ENCODE measurements around the gene RARA.
A peak's percentile ranks its signal among the peaks of the same experiment; 100 is the strongest.

RARA gene

GRCh38 chr17:40309031-40309948 lies at the start of gene RARA:
Gene RARA (plus strand): TSS chr17:40309180. CDS start chr17:40331219, 22,039 bp downstream.
- DNase-seq (ENCODE audit: insufficient read length, low spot score) (no peak), FAIRE-seq (peak; percentile 76)

DNA sequence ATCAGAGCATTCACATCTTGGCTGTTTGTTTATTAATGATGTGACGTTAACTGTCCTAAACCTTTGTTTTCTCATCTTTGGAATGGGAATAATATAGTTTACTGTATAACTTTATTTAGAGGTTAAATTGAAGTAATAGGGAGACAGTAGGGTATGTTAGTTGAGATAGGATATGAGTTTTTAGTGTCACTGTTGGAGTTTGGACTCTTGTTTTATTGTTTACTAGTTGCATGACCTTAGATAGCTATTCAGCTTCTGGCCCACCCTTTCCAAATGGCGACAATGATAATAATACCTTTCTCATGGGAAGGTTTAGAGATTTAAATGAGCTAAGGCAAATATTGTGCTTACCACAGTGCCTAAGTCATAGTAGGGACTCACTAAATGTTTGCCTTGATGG lies 49.5 kb upstream of the RARA start:
- DNase-seq (ENCODE audit: insufficient read length, low spot score) (no peak), FAIRE-seq (no peak)

GRCh38 chr17:40260528-40260927 lies 48.5 kb upstream of the RARA start:
- DNase-seq (ENCODE audit: insufficient read length, low spot score) (no peak), FAIRE-seq (no peak)

- no peak for DNase-seq (ENCODE audit: insufficient read length, low spot score)
- FAIRE-seq = no peak
Measured at GRCh38 chr17:40264458-40265185, 44.4 kb upstream of the RARA start.

GRCh38 chr17:40265337-40265736 lies 43.6 kb upstream of the RARA start:
- FAIRE-seq (no peak), DNase-seq (ENCODE audit: insufficient read length, low spot score) (no peak)

DNA sequence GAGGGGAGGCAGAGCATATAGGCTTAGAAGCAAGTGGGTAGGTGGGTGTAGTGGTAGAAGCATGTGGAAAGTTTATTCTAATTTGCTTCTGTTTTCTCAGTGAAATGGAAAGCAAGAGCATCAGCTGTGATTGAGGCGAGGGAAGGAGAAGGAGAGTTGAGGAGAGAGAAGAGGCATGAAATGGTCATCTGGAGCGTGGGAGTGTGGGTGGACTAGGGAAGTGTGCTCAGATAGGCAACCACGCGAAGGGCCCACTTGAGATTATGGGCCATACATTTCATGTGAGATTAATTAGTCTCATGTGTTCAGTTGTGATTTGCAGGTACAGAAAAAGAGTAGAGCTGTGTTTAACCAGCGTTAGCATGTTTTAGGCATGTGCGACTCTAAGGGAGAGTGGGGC lies 42.1 kb upstream of the RARA start:
- FAIRE-seq (no peak), DNase-seq (ENCODE audit: insufficient read length, low spot score) (no peak)

DNA sequence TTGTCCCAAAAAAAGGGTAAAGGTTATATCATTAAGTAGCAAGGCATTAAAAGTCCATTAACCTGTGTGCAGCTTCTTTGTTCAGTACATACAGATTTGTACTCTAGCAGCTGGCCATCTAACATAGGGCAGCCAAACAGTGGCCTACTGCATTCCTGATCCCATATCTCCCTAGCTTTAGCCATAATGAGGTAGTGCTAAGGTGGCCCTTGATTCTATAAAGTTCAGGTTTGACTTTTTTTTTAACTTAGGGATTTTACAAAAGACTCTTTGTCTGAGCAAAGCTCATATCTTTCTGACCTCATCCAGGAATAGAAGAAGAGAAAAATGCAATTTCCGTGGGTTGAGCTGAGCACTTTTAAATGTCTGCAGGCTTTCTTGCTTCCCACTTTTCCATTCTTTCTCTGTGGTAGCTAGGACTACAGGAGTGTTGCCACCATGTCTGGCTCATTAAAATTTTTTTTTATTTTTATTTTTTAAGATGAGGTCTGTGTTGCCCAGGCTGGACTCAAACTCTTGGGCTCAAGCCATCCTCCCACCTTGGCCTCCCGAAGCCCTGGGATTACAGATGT lies 40.8 kb upstream of the RARA start:
- DNase-seq (ENCODE audit: insufficient read length, low spot score) = no peak
- FAIRE-seq = no peak

DNA sequence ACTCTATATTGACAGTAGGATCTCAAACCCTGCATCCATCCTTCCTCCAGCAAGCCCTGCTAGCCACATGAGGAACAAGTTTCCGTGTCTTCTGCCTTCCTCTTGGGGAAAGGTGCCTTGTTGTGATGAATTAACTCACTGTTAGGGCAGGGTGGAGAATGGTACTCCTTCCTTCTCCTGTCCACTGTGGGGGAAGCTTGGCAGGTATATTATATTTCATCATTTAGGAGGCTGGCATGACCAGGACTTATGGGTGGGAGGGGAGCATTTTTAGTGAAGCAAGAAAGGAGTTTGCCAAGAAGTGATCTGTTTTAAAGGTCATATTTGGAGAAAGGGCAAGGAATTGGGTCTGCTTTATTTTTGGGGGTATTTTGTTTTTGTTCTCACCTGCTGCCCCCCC lies 30.6 kb upstream of the RARA start:
- FAIRE-seq = no peak
- DNase-seq (ENCODE audit: insufficient read length, low spot score) = no peak

DNA sequence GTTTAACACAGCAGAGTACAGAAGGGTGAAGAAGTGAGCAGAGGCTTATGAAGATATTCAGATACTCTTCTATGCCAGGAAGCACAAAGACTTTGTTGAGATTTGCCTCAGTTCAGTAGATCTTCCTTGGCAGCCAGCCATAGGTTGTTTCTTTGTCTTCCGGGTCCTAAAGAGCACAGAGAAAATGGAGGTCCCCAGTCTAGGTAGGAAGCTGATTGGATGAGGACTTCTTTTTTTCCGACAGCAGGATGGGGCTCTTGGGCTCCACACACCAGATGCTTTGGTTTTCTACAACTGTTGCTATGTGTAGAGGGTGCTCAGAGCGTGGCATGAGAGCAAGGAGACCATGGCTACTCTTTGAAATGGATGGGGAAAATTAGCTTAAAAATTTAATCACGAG lies 29.6 kb upstream of the RARA start:
- DNase-seq (ENCODE audit: insufficient read length, low spot score) (no peak), FAIRE-seq (no peak)

- DNase-seq (ENCODE audit: insufficient read length, low spot score) (no peak), FAIRE-seq (no peak)
Measured at GRCh38 chr17:40281663-40282062, 27.3 kb upstream of the RARA start.

GRCh38 chr17:40283662-40284061 lies 25.3 kb upstream of the RARA start:
- DNase-seq (ENCODE audit: insufficient read length, low spot score) (no peak), FAIRE-seq (no peak)

DNA sequence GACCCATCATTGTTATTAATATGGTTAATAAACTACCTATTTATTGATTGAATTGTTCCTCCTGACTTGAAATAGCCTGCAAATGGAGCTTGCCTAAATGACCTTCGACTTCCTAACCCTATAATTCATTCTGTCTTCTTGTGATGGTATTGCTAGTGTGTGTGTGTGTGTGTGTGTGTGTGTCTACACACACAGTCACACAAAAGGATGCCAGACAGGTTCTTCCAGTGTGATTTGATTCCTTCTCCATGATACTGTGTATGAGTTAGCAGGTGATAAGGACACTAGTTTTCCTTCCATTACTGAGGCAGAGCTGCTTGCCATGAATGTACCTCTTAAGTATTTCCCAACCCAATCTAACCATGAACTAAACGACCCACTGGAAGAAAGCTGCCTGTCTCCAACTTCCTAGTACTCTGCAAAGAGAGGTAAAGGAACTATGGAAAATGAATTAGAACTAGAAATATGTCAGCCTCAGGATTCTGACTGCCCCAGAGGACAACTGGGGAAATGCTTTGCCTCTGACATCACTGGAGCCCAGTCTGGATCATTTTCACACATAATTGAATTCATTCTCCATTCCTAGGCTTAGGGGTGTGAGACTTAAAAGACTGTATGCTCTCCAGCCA lies 24.8 kb upstream of the RARA start:
- DNase-seq (ENCODE audit: insufficient read length, low spot score) (no peak), FAIRE-seq (no peak)

GRCh38 chr17:40286473-40286872 lies 22.5 kb upstream of the RARA start:
- DNase-seq (ENCODE audit: insufficient read length, low spot score) = no peak
- FAIRE-seq = no peak

DNA sequence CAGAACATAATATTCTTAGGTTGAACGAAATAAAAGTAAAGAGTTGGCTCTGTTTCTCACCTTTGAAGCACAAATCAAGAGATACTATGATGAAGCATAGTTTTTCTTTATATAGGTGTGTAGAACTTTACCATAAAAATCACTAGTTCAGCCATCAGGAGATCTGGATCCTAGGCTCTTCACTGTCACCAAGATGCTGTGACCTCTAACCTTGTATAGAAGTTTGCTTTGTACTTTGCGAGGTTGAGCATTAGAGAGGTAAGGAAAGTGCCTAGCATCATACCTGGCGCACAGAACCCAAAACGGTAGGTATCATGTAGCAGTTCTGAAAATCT lies 21.9 kb upstream of the RARA start:
- no peak for FAIRE-seq
- DNase-seq (ENCODE audit: insufficient read length, low spot score) = no peak

DNA sequence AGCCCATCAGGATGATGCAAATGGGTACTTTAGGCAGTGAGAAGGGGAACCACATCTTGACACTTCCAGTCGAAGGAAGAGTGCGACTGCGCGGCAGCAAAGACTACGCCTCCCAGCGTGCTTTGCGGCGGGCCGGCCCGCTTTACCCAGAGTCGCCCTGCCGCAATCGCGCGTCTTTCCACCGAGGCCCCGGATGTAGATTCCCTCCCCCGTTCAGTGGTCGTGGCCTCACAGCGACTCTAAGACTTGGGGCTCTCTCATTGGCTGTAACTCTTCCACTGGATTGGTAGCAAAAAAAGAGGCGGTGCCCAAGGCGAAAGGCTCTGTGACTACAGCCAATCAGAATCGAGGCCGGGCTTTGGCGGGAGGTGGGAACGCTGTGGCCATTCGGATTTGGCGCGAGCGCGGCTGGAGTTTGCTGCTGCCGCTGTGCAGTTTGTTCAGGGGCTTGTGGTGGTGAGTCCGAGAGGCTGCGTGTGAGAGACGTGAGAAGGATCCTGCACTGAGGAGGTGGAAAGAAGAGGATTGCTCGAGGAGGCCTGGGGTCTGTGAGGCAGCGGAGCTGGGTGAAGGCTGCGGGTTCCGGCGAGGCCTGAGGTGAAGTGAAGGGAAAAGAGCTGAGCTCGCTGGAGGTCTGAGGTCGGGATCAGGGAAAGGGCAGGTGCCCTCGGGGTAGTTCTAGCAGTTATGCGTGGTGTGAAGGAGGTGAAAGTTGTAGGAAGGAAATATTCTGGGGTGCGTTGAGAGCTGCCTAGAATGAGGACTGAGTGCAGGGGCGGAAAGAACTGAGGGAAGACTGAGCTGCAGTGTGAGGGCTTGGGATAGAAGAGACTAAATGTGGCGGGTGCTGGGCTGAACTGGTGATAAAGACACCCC lies 21.2 kb upstream of the RARA start, which contains the start of gene CDC6:
TSS of gene CDC6 (plus strand) at position 386 of the 876 bp plus-strand sequence. CDS start 1,542 bp downstream, outside the sequence.
- DNase-seq (ENCODE audit: insufficient read length, low spot score) (peak; percentile 88), FAIRE-seq (peak; percentile 97)

DNA sequence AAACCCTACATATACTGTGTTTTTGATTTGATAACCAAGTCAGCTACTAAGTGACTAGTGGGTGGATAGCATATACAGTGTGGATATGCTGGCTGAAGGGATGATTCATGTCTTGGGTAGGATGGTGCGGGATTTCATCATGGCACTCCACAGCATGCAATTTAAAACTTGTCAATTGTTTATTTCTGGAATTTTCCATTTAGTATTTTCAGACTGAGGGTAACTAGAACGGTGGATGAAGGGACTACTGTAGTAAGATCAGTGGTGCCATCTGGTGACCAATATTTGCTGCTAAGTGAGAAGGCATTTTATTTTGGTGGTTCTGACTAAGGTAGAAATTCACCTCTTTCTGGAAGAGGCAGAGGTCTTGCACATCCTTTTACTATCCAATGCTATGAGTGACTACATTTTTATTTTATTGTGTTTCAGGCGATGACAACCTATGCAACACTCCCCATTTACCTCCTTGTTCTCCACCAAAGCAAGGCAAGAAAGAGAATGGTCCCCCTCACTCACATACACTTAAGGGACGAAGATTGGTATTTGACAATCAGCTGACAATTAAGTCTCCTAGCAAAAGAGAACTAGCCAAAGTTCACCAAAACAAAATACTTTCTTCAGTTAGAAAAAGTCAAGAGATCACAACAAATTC lies 18.2 kb upstream of the RARA start:
- FAIRE-seq (no peak), DNase-seq (ENCODE audit: insufficient read length, low spot score) (no peak)

- FAIRE-seq = no peak
Measured at GRCh38 chr17:40291281-40291664, 17.7 kb upstream of the RARA start.

DNA sequence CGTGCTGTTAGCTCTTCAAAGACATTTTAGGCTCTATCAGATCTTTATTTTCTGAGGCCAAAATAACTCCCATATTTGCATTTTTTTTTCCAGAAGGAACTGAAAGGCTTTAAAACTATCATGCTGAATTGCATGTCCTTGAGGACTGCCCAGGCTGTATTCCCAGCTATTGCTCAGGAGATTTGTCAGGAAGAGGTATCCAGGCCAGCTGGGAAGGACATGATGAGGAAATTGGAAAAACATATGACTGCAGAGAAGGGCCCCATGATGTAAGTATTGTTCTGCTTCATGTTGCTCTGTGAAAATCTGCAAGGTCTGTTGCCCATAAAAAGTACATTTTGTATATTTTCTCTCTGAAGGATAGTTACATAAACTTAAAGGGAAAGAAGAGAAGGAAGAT lies 15.6 kb upstream of the RARA start:
- DNase-seq (ENCODE audit: insufficient read length, low spot score) (no peak), FAIRE-seq (no peak)

More at GRCh38 chr17:40291281-40291664, 17.7 kb upstream of the RARA start:
- no peak for DNase-seq (ENCODE audit: insufficient read length, low spot score)

Data from GM19239 (cell line).